Activated CD8-positive, alpha-beta memory T cell treated with anti-CD3 and anti-CD28 coated beads, Interleukin-2, amount 50 U/mL, for 24 hours (primary cell): ENCODE results near the gene TMEM234.
A peak's percentile ranks its signal among the peaks of the same experiment; 100 is the strongest.

Experiments used
- DNase-seq: peaks from one replicate; pipeline ENCODE4 v3.0.0-alpha.2; 2020; ENCODE audit errors: extremely low read depth

Gene TMEM234

DNA sequence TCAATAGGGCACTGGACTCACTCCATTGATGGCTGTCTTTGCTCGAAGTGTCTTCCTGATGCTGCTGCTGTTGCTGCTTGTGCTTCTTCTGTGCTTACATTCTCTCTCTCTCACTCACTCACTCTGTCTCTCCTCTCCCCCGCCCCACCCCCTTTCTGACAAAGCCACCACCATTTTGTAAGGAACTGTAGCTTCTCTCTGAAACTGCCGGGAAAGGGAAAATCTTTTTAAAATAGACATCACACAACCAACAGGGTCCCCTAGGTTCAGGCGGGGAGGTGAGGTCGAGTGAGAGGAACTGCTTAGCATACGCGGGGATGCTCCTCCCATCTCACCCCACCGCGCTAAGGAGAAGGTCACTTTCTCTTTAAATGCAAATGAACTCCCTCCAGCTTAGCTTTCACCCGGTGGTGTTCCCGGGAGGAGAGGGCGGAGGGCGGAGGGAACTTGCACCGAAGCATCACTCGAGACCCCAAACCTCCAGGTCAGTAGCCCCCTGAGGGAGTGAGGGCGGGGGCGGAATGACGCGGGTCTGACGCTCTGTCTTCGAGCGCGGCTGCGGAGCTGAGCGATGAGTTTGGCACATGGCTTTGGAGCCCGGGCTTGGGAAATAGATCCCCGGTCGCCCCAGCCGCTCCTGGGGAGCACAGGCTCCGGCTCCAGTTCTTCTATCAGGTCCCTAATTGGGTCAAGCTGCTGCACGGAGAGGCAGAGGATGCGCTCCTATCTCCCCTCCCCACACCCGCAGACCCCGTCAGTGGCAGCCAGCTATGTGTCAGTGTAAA is 21.7 kb downstream of the TMEM234 start, which contains the start of gene CCDC28B:
Gene CCDC28B, plus strand, starts transcription at position 370 of the 785 bp plus-strand sequence. CDS start 1,341 bp downstream, outside the sequence.
- no peak for DNase-seq

DNA sequence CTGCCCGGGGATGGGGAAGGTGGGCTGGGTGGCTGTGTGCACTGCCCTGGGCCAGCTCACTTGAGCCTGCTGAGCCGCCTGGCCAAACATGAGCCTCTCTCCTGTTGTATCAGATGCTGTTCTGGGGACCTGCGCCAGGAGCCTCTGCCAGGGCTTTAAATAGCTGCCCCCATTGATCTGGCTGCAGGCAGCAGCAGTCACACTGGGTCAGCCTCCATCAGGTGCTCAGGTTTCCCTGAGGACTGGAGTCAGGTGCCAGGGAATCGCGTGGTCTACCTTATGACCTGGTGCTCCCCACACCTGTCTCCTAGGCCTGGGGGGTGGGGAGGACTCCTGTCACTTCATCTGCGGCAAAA is 22.5 kb downstream of the TMEM234 start:
- no peak for DNase-seq

DNA sequence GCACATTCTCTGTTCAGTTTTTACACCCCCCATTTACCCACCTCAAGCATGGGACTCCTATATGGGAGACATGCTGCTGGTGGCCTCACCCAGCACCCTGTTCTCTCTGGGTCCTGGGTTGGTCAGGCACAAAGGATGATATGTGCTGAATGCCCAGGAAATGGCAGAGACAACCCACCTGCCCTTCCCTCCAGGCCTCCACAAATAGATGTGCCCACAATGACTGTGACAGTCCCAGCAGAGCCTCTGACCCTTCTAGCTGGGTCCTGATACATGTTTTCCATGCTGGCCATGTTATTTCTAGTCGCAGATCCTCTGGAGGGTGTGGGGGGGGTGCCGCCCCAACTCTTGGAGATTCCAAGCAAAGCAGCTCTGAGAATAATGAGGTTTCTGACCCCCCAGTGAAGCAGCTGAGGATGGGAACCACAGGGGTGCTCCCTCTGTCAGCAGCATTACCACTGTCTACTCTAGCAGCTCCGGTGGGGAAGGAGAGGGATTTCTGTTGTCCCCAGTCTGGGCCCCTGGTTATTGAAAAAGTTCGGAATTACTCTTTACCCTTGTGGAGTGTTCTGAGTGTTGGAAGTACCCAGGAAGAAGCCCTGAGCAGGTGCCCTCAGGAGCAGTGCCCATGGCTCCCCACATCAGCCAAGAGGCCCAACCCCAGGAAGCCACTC is 23.0 kb downstream of the TMEM234 start:
- DNase-seq, result no peak

DNA sequence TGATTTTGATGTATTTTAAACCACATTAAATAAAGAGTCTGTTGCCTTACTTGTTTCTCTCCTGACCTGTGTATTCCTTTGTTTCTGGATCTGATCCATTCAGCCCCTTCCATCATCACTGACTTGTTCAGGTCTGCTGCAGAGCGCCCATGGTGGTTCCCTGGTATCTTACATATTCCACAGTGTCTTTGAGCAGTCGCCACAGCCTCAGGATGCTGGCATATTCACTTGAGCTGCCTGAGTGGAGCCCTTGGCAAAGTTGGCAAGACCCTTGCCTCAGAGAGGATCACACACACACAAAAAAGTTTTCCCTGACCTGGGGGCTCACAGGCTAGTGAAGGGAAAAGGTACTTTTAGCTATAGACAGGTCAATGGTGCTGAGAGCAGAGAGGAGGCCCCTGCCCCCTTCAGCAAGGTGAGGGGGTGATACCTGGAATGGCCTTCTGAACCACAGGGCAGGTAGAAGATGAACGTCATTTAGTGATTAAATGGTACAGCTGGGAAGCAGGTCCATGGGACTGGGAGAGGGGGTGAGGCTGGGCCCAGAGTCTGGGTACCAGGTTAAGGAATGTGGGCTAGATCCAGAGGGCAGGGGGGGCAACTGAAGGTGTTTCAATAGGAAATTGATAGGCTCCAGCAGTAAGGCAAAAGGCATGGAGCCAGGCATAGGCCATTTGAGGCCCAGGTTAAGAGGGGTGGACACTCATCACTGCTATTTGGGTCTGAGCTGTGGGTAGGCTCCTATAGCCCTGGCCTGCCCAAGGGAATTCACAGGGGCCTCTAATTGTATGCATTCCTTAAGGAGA is 23.7 kb downstream of the TMEM234 start:
- no peak for DNase-seq

DNA sequence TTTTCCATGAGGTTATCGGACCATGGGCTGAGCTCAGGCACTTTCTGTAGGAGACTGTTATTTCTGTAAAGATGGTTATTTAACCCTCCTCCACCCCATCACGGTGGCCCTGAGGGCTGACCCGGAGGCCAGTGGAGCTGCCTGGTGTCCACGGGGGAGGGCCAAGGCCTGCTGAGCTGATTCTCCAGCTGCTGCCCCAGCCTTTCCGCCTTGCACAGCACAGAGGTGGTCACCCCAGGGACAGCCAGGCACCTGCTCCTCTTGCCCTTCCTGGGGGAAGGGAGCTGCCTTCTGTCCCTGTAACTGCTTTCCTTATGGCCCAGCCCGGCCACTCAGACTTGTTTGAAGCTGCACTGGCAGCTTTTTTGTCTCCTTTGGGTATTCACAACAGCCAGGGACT is 24.3 kb downstream of the TMEM234 start:
- DNase-seq, result no peak

DNA sequence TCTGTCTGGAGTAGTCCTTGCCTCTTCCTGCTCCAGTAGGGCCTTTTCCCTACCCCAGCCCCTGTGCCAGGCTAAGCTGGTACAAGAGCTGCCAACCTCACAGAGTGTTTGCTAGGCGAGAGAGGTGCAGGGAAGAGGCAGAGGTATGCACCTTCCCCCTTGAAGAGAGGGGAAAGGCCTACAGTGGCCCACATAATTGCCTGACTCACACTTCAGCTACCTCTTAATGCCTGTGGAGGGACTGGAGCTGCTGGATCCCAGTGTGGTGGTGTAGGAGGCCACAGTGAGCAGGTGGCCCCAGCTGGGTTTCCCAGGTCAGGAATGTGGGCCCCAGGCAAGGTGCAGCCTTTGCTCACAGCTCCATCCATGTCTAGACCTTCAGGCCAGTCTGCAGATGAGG is 25.1 kb downstream of the TMEM234 start:
- DNase-seq, result no peak

DNA sequence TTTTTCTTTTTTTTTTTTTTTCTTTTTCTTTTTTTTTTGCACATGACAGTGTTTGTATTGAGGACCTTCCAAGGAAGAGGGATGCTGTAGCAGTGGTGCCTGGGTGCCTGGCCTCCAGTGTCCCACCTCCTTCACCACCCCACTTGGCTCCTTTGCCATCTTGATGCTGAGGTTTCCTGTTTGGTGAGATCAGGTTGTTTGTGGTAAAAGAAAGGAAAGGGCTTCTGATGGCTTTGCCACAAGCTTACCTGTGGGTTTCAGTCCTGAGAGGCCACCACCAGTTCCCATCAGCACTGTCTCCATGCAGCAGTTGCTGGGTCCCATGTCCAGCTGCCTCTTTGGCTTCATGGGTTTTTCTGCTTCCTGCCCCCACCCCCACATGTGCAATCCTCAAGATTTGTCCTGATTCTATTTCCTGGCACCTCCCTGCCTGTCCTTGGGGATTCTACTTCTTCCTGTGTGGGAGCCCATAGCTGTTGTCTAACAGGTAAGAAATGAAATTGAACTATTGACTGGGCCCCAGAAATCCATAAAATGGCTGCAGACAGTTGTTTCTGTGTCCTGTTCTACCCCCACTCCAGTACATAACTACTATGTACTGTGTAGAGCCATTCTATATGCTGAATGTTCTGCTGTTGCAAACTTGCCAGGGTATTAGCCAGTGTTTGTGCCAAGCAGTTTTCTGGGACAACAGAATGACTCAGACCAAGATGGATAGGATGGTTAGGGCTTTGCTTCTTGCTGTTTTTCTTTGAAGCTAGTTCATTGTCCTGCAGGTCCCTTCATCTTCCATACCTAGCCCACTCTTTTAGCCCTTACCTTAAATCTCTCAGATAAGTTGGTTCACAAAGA is 26.0 kb downstream of the TMEM234 start:
- no peak for DNase-seq

DNA sequence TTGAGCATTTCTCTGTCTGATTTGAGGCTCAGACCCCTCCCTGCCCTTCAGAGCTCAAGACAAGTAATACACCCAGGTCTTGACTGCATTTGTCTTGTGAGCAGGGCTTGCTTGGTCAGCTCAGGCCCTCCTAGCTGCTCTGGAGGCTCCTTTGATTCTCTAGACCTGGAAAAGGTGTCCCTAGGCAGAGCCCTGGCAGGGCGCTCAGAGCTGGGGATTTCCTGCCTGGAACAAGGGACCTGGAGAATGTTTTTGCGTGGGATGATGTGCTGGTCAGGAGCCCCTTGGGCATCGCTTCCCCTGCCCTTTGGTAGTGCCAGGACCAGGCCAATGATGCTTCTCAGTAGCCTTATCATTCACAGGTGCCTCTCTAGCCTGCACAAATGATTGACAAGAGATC is 26.6 kb downstream of the TMEM234 start:
- DNase-seq, result no peak

DNA sequence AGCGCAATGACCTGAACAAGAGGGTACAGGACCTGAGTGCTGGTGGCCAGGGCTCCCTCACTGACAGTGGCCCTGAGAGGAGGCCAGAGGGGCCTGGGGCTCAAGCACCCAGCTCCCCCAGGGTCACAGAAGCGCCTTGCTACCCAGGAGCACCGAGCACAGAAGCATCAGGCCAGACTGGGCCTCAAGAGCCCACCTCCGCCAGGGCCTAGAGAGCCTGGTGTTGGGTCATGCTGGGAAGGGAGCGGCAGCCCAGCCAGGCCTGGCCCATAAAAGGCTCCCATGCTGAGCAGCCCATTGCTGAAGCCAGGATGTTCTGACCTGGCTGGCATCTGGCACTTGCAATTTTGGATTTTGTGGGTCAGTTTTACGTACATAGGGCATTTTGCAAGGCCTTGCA is 27.2 kb downstream of the TMEM234 start:
- DNase-seq, result no peak

DNA sequence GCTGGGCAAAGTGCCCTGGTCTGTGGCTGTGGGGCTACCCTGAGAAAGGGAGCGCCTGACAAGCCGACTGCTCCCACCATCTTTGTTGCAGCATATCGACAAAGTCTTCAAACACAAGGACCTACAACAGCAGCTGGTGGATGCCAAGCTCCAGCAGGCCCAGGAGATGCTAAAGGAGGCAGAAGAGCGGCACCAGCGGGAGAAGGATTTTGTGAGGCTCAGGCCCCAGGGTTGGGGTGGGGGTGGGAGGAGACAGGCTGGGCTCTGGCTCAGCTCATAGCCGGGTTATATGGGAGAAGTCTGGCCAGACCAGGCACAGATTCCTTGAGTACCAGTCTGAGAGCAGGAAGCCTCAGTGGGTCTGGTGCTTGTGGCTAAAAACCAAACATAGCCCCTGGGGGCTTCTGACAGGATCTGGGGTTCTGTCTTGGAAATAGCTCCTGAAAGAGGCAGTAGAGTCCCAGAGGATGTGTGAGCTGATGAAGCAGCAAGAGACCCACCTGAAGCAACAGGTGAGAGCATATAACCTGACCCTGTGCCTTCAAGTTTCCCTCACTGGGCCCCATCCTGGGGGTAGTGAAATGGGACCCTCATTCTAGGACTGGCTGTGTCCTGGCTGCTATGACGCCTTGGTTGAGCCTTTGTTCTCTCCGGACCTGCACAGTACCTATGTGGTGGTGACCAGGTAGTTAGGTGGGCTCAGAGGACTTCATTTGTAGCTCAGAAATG is 29.8 kb downstream of the TMEM234 start:
- no peak for DNase-seq

DNA sequence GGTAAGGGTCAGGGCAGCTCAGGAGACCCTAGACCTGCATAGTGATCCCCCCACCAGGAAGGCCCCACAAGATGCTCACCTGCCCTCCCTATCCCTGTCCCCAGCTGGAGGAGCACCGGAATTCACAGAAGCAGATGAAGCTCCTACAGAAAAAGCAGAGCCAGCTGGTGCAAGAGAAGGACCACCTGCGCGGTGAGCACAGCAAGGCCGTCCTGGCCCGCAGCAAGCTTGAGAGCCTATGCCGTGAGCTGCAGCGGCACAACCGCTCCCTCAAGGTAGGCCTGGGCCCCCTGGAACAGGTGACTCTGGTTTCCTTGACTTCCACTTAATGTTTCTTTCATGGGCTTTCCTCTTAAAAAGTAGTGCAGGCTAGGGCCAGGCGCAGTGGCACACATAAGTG is 34.3 kb downstream of the TMEM234 start:
- no peak for DNase-seq

DNA sequence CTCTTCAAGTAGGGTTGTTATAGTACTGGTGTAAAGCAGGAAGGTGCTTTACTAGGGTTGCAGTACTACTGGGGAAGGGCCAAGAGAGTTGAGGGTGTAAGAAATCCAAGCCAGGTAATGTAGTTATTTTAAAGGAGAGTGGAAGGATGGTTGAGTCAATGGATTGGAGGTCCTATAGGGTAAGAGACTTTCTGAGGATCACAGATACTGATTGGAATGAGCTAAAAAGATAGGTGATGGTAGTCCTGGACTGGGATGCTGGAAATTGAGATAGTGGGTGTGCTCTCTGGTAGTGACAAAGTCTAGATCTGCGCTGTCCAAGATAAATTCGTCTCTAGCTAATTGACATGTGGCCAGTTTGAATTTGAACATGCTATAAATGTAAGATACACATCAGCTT is 35.7 kb downstream of the TMEM234 start:
- no peak for DNase-seq

DNA sequence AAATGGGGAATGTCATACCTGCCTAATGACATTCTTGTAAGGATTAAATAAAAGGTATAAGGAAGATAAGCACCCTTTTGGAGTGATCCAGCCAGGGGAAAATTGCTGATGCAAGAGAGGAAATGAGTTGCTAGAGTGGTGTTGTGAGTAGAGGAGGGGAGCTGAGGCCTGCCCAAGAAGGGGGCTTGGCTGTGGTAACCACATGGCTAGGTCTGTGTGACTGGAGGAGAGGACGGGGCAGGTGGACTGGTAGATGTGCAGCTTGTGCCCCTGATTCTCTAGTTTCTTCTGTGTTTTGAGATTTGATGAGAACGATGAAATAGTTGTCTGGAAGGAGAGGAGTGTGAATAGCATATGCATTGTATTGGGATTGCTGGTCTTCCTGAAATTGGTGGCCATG is 36.1 kb downstream of the TMEM234 start:
- DNase-seq, result no peak

DNA sequence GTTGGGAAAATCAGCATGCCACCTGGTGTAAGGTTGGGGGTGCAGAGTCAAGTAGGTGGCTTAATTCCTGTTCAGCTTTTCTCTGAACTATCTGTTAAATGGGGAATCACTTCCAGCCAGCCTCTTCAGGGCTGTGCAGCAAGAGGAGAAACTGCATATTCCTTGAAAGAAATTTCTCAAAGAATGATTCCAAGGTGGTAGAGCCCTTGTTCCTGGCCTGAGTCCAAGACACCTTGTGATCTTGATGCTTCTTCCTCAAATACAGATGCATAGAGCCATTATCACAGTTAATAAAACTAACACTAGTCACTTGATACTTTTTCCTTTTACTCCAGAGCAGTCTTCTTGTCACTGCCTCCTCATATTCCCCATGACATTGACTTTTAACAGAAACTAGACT is 37.5 kb downstream of the TMEM234 start:
- DNase-seq, result no peak

DNA sequence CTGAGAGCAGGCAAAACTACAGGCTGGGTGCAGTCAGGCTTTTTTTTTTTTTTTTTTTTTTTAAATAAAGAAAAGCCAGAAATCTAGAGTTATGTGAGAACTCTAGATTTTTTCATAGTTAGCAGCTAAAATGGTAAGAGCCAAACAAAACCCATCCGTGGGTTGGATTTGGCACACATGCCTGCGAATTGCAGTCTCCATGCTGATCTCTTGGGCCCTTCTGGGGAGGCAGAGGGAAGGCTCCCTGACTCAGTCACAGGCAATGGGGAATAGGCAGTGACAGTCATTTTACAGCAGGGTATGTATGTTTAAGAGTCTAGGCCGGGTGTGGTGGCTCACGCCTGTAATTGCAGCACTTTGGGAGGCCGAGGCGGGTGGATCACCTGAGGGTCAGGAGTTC is 40.1 kb downstream of the TMEM234 start:
- DNase-seq, result no peak

DNA sequence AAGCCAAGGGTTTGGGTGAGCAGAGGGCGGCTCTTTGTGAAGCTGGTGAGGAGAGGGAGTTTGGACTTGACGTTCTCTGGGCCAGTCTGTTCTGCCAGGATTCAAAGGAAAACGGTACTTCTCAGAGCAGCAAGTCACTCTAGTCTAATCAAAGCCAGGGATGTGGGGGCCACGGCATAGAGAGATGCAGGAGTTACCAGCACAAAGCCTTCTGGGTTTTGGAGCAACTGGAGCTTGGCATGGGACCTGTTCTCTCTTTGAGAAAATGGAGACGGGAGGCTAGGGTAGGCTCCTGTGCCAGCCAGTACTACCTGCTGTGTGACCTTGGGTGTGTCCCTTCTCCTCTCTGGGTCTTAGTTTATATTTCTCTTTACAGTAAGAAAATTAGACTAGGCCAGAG is 40.6 kb downstream of the TMEM234 start:
- DNase-seq, result no peak

DNA sequence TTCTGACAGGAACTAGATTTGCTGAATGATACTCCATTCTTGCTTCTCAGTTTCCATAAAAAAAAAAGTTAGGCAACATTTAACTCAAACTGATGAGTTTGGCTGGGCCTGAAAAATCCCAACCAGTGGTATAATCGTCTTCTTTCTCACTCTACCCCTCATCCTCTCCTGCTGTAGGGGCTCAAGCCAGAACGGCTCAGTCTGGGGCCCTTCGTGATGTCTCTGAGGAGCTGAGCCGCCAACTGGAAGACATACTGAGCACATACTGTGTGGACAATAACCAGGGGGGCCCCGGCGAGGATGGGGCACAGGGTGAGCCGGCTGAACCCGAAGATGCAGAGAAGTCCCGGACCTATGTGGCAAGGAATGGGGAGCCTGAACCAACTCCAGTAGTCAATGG is 41.1 kb downstream of the TMEM234 start:
- DNase-seq, result no peak

DNA sequence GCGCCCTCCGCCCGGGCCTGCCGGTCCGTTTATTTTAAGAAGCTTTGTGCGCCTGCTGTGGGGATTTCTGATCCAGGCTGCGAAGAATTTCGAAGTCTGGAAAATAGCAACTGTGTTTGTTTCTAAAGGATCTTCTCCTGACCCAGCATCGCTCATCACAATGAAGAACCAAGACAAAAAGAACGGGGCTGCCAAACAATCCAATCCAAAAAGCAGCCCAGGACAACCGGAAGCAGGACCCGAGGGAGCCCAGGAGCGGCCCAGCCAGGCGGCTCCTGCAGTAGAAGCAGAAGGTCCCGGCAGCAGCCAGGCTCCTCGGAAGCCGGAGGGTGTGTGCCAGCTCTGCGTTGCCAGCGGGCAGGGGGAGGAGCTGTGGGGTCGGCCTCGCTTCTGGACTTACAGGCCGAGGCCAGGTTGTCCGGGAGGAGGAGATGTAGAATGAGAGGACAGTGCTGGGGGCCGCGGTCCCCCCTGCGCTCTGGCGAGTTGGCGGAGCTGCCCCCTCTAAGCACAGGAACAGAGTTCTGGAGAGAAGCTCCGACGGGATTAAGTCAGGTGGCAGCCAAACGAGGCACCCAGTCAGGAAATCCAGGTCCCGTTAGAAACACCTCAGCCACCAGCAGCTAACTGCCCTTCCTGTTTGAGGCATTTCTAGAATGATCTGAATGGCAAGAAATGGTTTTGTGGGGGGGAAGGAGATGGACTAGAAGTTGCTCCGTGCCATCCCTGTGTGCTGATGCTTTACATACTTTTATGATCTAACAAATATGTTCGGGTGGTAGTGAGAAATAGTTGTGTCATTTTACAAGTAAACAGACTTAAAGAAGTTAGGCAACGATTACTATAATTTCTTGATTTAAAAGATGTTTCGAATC is 41.7 kb downstream of the TMEM234 start:
- no peak for DNase-seq

DNA sequence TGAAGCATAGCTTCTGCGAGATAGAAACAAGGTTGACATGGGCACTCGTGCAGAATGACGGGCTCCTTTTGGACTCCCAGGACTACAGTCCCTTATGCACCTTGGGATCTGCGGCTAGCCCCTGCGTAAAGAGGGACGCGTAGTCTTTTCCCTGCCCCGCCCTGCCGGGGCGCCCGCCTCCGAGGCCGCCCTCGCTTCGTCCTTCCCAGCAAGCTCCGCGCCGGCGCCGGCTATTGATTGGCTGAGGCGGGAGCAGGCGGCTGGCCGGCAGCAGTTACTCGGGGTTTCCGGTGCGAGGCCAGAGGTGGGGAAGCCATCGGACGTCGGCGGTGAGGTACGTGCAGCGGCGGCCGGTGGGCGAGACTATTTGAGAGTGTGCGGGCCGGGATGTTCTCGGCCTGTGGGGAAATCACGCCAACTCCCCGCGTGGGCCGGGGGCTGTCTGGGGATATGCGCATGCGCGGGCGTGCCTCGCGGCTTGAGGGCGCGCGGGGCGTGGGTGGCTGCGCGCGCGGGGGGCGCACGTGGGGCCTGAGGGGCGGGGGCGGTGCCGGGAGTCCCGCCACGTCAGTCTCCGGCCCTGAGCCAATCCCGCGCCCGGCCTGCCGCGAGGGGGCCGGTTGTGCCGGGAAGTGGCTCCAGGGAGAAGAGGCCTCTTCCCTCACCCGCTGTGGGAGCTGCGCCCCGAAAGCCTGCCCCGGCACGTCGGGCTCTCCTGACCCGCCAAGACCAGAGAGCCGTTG is 42.5 kb downstream of the TMEM234 start, which contains the start of gene TXLNA:
Gene TXLNA, plus strand, starts transcription at position 233 of the 743 bp plus-strand sequence. CDS start 671 bp downstream, outside the sequence.
- peak; percentile 72 for DNase-seq

DNA sequence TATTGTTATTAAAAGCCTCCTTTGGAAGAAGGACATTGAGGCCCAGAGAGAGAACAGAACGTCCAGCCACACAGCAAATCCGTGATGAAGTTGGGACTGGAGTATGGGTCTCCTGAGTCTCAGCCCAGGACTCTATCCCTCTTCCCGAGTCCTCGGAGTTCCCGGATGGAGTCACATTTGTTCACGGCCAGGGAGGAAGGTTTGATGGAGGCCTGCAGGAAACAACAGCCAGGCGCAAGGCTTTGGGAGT is 43.0 kb downstream of the TMEM234 start:
- no peak for DNase-seq
